Stimulated activated naive CD8-positive, alpha-beta T cell treated with anti-CD3 and anti-CD28 coated beads, Interleukin-15, amount 100 ng/mL, for 72 hours (primary cell): ENCODE data around the gene NUDCD2.
"Not testable (repeated sequence)": the region's sequence is repeated elsewhere in the genome, so short reads cannot be mapped to it uniquely, and the experiment has no call there.

Experiments
- ATAC-seq: fragments of 150-1000 bp; cut with Tn5 transposase; 2 replicates; pipeline ENCODE4 v1.10.0; 2021; ENCODE audit warnings: mild to moderate bottlenecking, moderate library complexity
- DNase-seq, 2 donors: peaks; one replicate each; pipeline ENCODE4 v3.0.0; 2021 to 2022
- H3K27ac Mint-ChIP-seq, 2 donors: one replicate each; pipeline ENCODE4 v1.8.0; 2022; ENCODE audit warnings: mild to moderate bottlenecking in 2 of 2, mixed read lengths in 2 of 2, moderate library complexity in 2 of 2
- H3K27me3 Mint-ChIP-seq: one replicate; pipeline ENCODE4 v1.8.0; 2022; ENCODE audit warnings: mixed read lengths
- H3K4me1 Mint-ChIP-seq: one replicate; pipeline ENCODE4 v1.8.0; 2022; ENCODE audit warnings: mild to moderate bottlenecking, mixed read lengths
- H3K4me3 Mint-ChIP-seq, 2 donors: one replicate each; pipeline ENCODE4 v1.8.0; 2022; ENCODE audit warnings: mild to moderate bottlenecking in 2 of 2, mixed read lengths in 2 of 2, moderate library complexity in 1 of 2
- H3K9me3 Mint-ChIP-seq, 2 donors: one replicate each; pipeline ENCODE4 v1.8.0; 2022; ENCODE audit warnings: mixed read lengths in 2 of 2

The NUDCD2 gene

DNA sequence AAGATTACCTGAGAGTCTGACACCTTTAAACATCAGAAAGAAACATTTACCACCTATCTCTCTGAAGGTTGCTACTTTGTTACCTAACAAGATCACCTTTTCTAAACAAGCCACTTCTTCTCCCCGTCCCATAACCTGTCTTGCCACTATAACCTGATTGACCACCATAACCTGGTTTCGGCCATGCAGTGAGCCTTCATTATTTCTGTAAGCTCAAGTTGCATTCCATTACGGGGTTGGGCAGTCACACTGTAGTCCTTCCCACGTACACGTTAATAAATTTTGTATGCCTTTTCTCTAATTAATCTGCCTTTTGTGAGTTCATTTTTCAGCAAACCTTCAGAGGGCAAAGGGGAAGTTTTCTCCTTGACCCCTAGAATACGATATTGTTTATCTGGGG lies 50.5 kb downstream of the NUDCD2 start:
- peaks cover 11% of the 10 kb centered on the region for H3K27me3 Mint-ChIP-seq
- DNase-seq (no peak), ATAC-seq (no peak)
- H3K27ac Mint-ChIP-seq, result no peak overlapping the region
- H3K9me3 Mint-ChIP-seq, result no peaks in the 10 kb centered on the region
- H3K4me1 Mint-ChIP-seq, result no peaks in the 10 kb centered on the region
- no peak overlapping the region for H3K4me3 Mint-ChIP-seq

DNA sequence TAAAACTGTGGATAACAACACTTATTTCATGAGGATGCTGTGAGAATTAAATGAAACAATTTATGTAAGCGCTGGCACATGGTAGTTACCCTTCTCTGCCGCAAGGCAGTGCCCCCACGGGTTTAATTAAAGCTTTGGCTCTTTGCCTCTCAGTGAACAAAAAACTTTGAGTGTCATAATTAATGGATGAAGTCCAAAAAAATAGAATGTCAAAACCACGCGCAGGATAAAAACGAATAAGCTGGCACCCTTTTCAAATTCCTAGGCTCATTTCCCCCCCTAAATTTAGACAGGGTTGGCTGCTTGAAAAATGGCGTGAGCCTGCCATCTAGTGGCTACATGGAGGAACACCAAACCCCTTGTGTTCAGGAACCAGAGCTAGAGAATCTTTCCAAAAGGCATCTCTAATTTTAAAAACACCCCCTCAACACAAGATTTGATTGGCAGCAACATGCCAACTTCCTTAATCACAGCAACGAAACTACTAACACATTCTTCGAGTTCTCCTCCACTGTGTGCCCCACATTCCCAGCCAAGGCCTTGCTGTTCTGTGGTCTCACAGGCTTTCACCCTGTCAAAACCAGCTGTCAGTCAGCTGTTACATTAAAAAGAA lies 51.5 kb downstream of the NUDCD2 start:
- Mint-ChIP-seq H3K9me3 (no peaks in the 10 kb centered on the region), H3K27me3 (peaks cover 4% of the 10 kb centered on the region), H3K4me1 (no peaks in the 10 kb centered on the region), H3K27ac (no peak overlapping the region), H3K4me3 (no peak overlapping the region)
- peak; percentile 44 for DNase-seq
- peak; percentile 84 for ATAC-seq

DNA sequence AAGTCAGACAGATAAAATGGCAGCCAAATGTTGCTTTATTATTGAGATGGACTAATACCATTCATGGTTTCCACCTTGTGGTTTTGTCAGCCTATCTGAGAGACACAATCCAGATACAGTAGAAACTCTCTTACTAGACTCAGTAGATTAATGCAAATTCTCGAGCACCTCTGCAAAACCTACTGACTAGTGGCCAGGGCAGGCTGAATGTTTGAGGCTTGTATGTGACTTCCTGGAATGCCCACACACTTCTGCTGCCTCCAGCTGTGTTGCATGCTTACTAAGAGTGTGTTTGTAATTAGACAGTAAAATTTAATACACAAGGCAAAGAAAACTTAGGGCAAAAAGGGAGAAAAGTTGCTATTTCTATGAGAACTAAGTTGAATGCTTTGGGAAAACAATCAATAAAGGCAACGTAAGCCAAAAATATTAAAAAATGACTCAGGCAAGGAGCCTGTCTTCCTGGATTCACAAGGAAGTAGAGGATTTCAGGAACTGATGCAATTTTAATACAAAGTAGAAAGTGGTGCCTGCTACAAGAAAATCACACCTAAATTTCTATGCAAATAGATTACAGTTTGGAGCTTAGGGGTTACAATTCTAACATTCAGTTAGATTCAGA lies 52.8 kb downstream of the NUDCD2 start:
- no peaks in the 10 kb centered on the region for H3K27me3 Mint-ChIP-seq
- no peaks in the 10 kb centered on the region for H3K4me1 Mint-ChIP-seq
- H3K4me3 Mint-ChIP-seq, result no peak overlapping the region
- H3K27ac Mint-ChIP-seq, result no peak overlapping the region
- no peak for DNase-seq
- ATAC-seq, result no peak
- H3K9me3 Mint-ChIP-seq, result no peaks in the 10 kb centered on the region

GRCh38 chr5:163404364-163405173 lies 55.3 kb downstream of the NUDCD2 start:
- peak overlapping the region in 1 of 2 donors; percentile 81 for H3K27ac Mint-ChIP-seq
- H3K4me3 Mint-ChIP-seq, result no peak overlapping the region
- ATAC-seq, result no peak
- H3K9me3 Mint-ChIP-seq, result no peaks in the 10 kb centered on the region
- no peaks in the 10 kb centered on the region for H3K4me1 Mint-ChIP-seq
- H3K27me3 Mint-ChIP-seq, result no peaks in the 10 kb centered on the region
- no peak for DNase-seq

GRCh38 chr5:163402007-163402406 lies 57.9 kb downstream of the NUDCD2 start:
- Mint-ChIP-seq H3K27me3 (no peaks in the 10 kb centered on the region), H3K27ac (no peak overlapping the region), H3K4me3 (no peak overlapping the region), H3K4me1 (no peaks in the 10 kb centered on the region), H3K9me3 (no peaks in the 10 kb centered on the region)
- ATAC-seq (no peak), DNase-seq (no peak)

DNA sequence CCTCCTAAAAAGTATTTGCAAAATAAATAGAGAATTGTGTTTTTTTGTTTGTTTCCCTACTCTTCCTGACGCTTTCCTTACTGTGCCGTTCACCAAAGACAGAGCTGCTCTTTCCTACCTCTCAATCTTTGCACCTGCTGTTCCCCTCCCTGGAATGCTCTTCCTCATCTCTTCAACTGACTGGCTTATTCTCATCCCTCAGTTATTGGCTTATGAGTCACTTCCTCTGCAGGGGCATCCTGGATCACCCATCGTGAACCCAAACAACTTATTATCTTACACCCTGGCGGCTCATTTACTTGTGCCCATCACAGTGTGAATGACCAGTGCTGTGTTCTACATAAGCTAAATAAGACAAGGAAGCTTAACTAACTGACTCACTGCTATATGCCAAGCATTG lies 58.6 kb downstream of the NUDCD2 start:
- Mint-ChIP-seq H3K4me3 (no peak overlapping the region), H3K27ac (no peak overlapping the region), H3K4me1 (no peaks in the 10 kb centered on the region), H3K27me3 (no peaks in the 10 kb centered on the region), H3K9me3 (no peaks in the 10 kb centered on the region)
- ATAC-seq (no peak), DNase-seq (no peak)

DNA sequence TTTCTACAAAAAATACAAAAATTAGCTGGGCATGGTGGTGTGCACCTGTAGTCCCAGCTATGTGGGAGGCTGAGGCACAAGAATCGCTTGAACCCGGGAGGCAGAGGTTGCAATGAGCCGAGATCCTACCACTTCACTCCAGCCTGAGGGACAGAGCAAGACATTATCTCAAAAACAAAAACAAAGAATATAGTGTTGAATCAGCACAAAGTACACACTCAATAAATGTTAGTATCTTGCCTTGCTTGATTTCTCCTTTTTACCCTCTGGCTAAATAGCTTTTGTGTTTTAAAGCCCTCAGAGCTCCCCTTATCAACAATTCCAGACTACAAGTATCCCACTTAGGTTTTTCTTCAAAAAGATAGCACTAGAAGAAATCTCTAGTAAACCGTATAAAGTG lies 60.0 kb downstream of the NUDCD2 start:
- DNase-seq (no peak), ATAC-seq (no peak)
- Mint-ChIP-seq H3K27ac (no peak overlapping the region), H3K4me3 (no peak overlapping the region), H3K27me3 (no peaks in the 10 kb centered on the region), H3K9me3 (no peaks in the 10 kb centered on the region), H3K4me1 (no peaks in the 10 kb centered on the region)

DNA sequence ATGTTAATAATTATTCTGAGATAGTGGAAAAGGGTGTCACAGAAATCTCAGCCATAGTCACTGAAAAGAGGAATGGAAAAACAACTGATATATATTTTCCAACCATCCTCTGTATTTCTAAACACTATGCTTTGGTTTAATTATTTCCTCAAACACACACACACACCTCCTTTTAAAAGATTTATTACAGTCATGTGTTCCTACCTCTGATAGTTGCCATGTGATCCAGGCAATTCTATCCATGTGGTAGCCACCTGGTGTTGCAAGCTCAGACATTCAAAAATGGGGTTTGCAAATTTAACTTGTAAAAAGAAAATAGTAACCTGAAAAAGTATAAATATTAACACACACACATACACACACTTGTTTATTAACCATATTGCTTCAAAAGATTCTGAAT lies 62.5 kb downstream of the NUDCD2 start:
- Mint-ChIP-seq H3K27me3 (peaks cover 16% of the 10 kb centered on the region), H3K9me3 (no peaks in the 10 kb centered on the region), H3K27ac (peak overlapping the region in 1 of 2 donors; percentile 43), H3K4me1 (no peaks in the 10 kb centered on the region), H3K4me3 (no peak overlapping the region)
- DNase-seq (no peak), ATAC-seq (no peak)

DNA sequence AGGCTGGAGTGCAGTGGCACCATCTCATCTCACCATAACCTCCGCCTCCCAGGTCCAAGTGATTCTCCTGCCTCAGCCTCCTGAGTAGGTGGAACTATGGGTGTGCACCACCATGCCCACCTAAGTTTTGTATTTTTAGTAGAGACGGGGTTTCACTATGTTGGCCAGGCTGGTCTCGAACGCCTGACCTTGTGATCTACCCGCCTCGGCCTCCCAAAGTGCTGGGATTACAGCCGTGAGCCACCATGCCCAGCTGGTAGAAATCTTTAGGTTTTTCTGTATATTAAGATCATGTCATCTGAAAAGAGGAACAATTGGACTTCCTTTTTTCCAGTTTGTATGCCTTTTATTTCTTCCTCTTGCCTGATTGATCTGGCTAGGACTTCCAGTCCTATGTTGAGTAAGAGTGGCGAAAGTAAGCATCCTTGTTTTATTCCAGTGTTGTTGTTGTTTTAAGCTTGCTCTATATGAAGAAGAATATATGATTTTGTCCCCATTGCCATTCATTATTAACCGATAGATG lies 63.0 kb downstream of the NUDCD2 start:
- DNase-seq, H3K4me1 Mint-ChIP-seq, H3K27ac Mint-ChIP-seq, H3K9me3 Mint-ChIP-seq, ATAC-seq, H3K4me3 Mint-ChIP-seq: not testable (repeated sequence)
- H3K27me3 Mint-ChIP-seq, result peaks cover 16% of the 10 kb centered on the region
